22Rv1 (cell line): Measurements from ENCODE around the gene PDHX.
A peak's percentile ranks its signal among the peaks of the same experiment; 100 is the strongest.

Experiments
- H3K27ac ChIP-seq: fragments of 450-650 bp; 2 replicates; pipeline ENCODE4 v1.5.1; 2017
- ZFX ChIP-seq: fragments of 450-650 bp; IDR thresholded peaks from 2 replicates; pipeline ENCODE4 v1.6.1; 2017; ENCODE audit warnings: antibody characterized with exemption, borderline replicate concordance
- TF ChIP-seq, protein P1 (sequence below): fragments of 450-650 bp; IDR thresholded peaks from 2 replicates; pipeline ENCODE4 v1.5.1; 2017; ENCODE audit warnings: mild to moderate bottlenecking

Gene PDHX

DNA sequence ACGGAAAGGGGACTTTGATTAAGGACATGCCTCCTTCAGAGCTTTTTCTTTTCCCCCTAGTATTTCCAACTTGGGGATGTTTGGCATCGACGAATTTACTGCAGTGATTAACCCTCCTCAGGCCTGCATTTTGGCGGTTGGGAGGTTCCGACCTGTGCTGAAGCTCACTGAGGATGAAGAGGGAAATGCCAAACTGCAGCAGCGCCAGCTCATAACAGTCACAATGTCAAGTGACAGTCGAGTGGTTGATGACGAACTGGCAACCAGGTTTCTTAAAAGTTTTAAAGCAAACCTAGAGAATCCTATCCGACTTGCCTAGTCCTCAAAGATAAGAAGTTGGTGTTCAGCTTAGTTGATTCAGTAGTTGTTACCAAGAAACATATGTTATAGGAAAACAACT, 78.4 kb downstream of the PDHX start:
- no peak overlapping the region for H3K27ac ChIP-seq
- TF ChIP-seq ZFX, result no peak
- TF ChIP-seq, protein P1, sequence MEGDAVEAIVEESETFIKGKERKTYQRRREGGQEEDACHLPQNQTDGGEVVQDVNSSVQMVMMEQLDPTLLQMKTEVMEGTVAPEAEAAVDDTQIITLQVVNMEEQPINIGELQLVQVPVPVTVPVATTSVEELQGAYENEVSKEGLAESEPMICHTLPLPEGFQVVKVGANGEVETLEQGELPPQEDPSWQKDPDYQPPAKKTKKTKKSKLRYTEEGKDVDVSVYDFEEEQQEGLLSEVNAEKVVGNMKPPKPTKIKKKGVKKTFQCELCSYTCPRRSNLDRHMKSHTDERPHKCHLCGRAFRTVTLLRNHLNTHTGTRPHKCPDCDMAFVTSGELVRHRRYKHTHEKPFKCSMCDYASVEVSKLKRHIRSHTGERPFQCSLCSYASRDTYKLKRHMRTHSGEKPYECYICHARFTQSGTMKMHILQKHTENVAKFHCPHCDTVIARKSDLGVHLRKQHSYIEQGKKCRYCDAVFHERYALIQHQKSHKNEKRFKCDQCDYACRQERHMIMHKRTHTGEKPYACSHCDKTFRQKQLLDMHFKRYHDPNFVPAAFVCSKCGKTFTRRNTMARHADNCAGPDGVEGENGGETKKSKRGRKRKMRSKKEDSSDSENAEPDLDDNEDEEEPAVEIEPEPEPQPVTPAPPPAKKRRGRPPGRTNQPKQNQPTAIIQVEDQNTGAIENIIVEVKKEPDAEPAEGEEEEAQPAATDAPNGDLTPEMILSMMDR, result no peak

DNA sequence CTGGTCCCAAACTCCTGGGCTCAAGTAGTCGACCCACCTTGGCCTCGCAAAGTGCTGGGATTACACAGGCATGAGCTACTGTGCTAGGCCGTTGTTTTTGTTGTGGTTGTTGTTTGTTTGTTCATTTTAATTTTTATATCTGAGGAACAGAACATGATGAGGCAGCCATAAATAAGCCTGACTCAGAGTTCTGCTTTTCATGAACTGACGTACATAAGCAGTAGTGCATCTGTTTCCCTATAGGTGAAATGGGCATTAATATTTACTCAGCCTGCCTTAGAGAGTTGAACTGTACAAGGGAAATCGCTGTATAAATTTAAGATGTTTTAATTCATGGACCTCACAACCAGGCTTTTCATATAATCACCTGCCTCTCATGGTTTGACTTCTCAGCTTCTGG, 80.5 kb downstream of the PDHX start:
- TF ChIP-seq, protein P1, result no peak
- no peak for TF ChIP-seq ZFX
- H3K27ac ChIP-seq, result no peak overlapping the region

DNA sequence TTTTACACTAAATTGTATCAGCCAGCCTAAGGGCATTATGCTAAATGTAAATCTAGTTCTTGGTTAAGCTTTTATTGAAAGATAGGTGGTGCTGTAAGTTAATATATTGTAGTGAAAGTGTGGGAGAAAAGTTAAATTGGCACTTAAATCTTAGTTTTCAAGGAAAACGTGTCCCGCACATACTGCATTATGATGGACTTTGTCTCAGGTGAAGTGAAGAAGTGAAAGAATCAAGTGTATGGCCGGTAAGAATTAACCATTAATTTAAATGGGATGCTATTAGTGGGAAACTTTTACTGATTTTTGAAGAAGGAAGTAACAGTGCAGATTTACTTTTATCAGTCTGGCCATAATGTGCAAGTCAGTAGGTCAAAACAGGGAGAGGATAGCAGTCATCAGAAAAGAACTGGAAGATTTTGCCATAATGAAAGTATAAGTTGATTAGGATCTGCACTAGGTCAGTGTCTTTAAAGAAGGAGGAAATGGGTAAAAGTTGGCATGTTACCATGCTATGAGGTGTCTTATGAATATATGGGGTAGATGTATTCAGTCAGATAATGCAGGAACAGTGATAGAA, 81.6 kb downstream of the PDHX start:
- no peak for TF ChIP-seq ZFX
- TF ChIP-seq, protein P1, result peak; percentile 50
- no peak overlapping the region for H3K27ac ChIP-seq

DNA sequence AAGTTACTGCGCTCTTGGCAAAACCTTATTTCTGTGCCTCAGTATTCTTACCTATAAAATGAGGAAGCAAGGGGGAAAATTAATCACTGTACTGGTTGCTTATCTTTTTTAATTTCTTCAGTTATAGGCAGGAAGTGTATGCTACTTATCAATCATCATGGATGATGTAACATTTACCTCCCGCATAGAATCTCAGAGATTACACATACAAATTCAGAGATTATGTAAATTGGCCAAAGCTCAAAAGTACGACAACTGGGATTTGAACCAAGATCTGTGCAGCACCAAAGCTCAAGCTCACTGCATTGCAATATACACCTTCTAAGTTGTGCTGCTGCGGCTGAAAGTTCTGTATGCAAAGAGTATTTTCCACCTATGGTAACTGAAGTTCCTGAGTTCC, 83.0 kb downstream of the PDHX start:
- no peak for TF ChIP-seq ZFX
- TF ChIP-seq, protein P1, result no peak
- H3K27ac ChIP-seq, result peak overlapping the region; percentile 1; the same call in 1 of the 2 replicates

DNA sequence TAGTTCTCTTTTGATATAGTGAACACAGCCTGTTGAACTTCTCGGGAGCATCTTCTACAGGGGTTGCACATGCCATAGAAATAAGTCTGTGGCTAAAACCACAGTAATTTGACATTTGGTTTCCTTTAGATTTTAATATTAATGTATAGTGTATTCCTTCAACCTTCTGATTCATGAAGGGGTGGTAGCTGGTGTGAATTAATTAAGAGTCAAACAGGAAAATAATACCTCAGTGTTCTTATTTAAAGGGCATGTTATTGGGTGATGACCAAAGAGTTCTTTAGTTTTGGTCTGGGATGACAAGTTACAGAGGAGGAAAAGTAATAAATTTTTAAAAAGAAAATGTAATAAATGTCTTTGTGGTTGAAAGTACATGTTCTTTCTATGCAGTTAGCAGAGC, 86.8 kb downstream of the PDHX start:
- H3K27ac ChIP-seq, result peak overlapping the region; percentile 95
- no peak for TF ChIP-seq ZFX
- TF ChIP-seq, protein P1, result no peak

DNA sequence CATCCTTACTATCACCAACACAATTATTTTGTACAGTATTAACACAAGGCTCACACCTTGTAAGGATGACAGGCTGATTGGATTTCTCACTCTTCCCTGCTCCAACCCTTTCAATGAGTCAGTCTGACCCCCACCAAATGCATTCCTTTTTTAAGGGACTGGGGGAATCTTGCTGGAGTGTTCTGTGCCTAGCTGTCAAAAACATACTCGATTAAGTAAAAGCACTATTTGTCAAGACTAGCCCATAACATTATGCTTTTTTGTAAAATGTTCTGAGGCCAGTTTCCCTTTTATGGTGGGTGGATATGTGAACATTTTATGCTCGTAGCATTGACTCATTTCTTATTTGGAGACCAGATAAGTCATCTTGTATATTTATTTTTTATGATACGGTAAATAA, 87.2 kb downstream of the PDHX start:
- peak overlapping the region; percentile 95 for H3K27ac ChIP-seq
- TF ChIP-seq, protein P1, result no peak
- no peak for TF ChIP-seq ZFX

DNA sequence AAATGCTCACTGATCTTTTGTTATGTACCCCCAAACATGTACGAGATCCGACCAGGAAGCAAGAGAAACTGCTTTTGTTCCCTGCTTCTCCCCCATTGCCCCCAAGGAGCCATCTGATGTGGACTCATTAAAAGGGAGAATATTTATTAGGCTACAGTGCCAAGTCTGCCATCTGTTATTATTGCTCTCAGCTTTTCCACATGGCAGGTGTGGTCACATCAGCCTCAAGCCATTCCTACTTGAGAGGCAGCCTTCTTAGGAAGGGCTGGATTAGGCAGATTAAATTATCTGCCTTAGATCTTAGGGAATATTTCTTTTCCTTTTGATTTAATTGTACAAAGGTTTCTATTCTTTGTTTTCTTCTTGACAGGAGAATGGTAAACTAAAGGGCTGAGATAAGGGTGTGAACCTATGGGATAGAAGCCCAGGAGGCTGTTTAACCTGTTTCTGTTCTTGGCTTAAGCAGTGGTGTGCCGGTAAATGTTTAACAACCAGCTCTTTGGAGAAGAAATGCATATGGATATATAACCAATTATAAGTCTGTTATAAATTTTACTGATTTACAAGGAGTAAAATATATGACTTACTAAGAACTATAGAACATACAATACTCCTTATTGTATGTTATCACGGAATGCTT, 88.8 kb downstream of the PDHX start:
- H3K27ac ChIP-seq, result peak overlapping the region; percentile 95
- TF ChIP-seq ZFX, result no peak
- TF ChIP-seq, protein P1, result no peak
